Activated naive CD8-positive, alpha-beta T cell treated with anti-CD3 and anti-CD28 coated beads, Interleukin-2, amount 10 ng/mL, durations not matched to agents 7 days and 5 days (primary cell): ENCODE results near the gene ENPP3. TPM values are rescaled to one million over a fixed set of nuclear protein-coding genes. Genes with fewer than 3 reads are reported as not detected.

ENCODE experiments used
- ATAC-seq: fragments of 150-1000 bp; cut with Tn5 transposase; one replicate; pipeline ENCODE4 v1.10.0; 2021; ENCODE audit warnings: low read depth, moderate library complexity
- POLR2A ChIA-PET: fragments of 350-600 bp; sonication (Branson Sonifier 250); formaldehyde crosslinking; loops from one replicate; lab custom pipeline; 2021; ENCODE audit warnings: antibody characterized with exemption; lab: Charles Lee
- DNase-seq: peaks from one replicate; pipeline ENCODE4 v3.0.0; 2021
- H3K27ac Mint-ChIP-seq: one replicate; pipeline ENCODE4 v1.8.0; 2022; ENCODE audit warnings: mild to moderate bottlenecking, mixed read lengths
- H3K27me3 Mint-ChIP-seq: one replicate; pipeline ENCODE4 v1.8.0; 2022; ENCODE audit warnings: mild to moderate bottlenecking, moderate library complexity, mixed read lengths
- H3K36me3 Mint-ChIP-seq: one replicate; pipeline ENCODE4 v1.8.0; 2021; ENCODE audit warnings: mild to moderate bottlenecking, mixed read lengths
- H3K4me1 Mint-ChIP-seq: one replicate; pipeline ENCODE4 v1.8.0; 2021; ENCODE audit warnings: mixed read lengths
- H3K4me3 Mint-ChIP-seq: one replicate; pipeline ENCODE4 v1.8.0; 2022; ENCODE audit warnings: mild to moderate bottlenecking, moderate library complexity, mixed read lengths
- H3K9me3 Mint-ChIP-seq: one replicate; pipeline ENCODE4 v1.8.0; 2021; ENCODE audit warnings: mixed read lengths
- total RNA-seq, 2 experiments: library from RNA; stranded (reverse); gene quantifications; one replicate each; pipeline ENCODE4 v1.2.3, GENCODE V29; 2021

Gene ENPP3
- total RNA-seq, 2 experiments from 2014 or later, result 0.36 to 0.96 TPM

- Mint-ChIP-seq H3K36me3 (peaks cover 2% of the 10 kb centered on the region), H3K9me3 (no peaks in the 10 kb centered on the region), H3K27ac (no peak overlapping the region), H3K27me3 (no peaks in the 10 kb centered on the region), H3K4me3 (no peak overlapping the region), H3K4me1 (peaks cover 16% of the 10 kb centered on the region)
- ATAC-seq (no peak), DNase-seq (no peak)
- POLR2A ChIA-PET, result no interaction called here
Observed at GRCh38 chr6:131629651-131630050, 7.5 kb upstream of the ENPP3 start.

- no peak overlapping the region for H3K27ac Mint-ChIP-seq
- peaks cover 1% of the 10 kb centered on the region for H3K36me3 Mint-ChIP-seq
- no peaks in the 10 kb centered on the region for H3K9me3 Mint-ChIP-seq
- peaks cover 10% of the 10 kb centered on the region for H3K4me1 Mint-ChIP-seq
- no peaks in the 10 kb centered on the region for H3K27me3 Mint-ChIP-seq
- ATAC-seq, result no peak
- DNase-seq, result no peak
- H3K4me3 Mint-ChIP-seq, result no peak overlapping the region
- POLR2A ChIA-PET, result no interaction called here
Observed at GRCh38 chr6:131631625-131632289, 5.3 kb upstream of the ENPP3 start.

GRCh38 chr6:131635384-131636340, 1.4 kb upstream of the ENPP3 start:
- Mint-ChIP-seq H3K27me3 (peaks cover 4% of the 10 kb centered on the region), H3K36me3 (no peaks in the 10 kb centered on the region), H3K4me3 (no peak overlapping the region), H3K27ac (no peak overlapping the region), H3K9me3 (no peaks in the 10 kb centered on the region), H3K4me1 (no peaks in the 10 kb centered on the region)
- ATAC-seq (no peak), DNase-seq (no peak)
- POLR2A ChIA-PET, result no interaction called here

GRCh38 chr6:131638013-131638412, 911 bp downstream of the ENPP3 start:
- no peak overlapping the region for H3K27ac Mint-ChIP-seq

GRCh38 chr6:131640100-131640499, 3.0 kb downstream of the ENPP3 start:
- no peak for DNase-seq
- POLR2A ChIA-PET, result no interaction called here

More at GRCh38 chr6:131638013-131638412, 911 bp downstream of the ENPP3 start:
- no peak overlapping the region for H3K4me3 Mint-ChIP-seq
- ATAC-seq, result no peak
- no peak for DNase-seq
- no peaks in the 10 kb centered on the region for H3K4me1 Mint-ChIP-seq
- POLR2A ChIA-PET, result interaction anchor here (1.6 kb wide), 1 partner anchor 10 kb away, joined by 4 read pairs; no protein-coding TSS in a partner anchor
- H3K36me3 Mint-ChIP-seq, result no peaks in the 10 kb centered on the region
- peaks cover 1% of the 10 kb centered on the region for H3K9me3 Mint-ChIP-seq
- peaks cover 4% of the 10 kb centered on the region for H3K27me3 Mint-ChIP-seq

GRCh38 chr6:131640576-131640975, 3.5 kb downstream of the ENPP3 start:
- Mint-ChIP-seq H3K36me3 (no peaks in the 10 kb centered on the region), H3K27me3 (peaks cover 4% of the 10 kb centered on the region), H3K9me3 (peaks cover 1% of the 10 kb centered on the region), H3K4me1 (no peaks in the 10 kb centered on the region), H3K27ac (no peak overlapping the region), H3K4me3 (no peak overlapping the region)
- no peak for ATAC-seq
- DNase-seq, result no peak
- POLR2A ChIA-PET, result no interaction called here

More at GRCh38 chr6:131640100-131640499, 3.0 kb downstream of the ENPP3 start:
- H3K4me1 Mint-ChIP-seq, result no peaks in the 10 kb centered on the region
- no peak for ATAC-seq
- peaks cover 4% of the 10 kb centered on the region for H3K27me3 Mint-ChIP-seq
- H3K36me3 Mint-ChIP-seq, result no peaks in the 10 kb centered on the region
- H3K9me3 Mint-ChIP-seq, result peaks cover 1% of the 10 kb centered on the region
- H3K27ac Mint-ChIP-seq, result no peak overlapping the region
- no peak overlapping the region for H3K4me3 Mint-ChIP-seq

- Mint-ChIP-seq H3K4me3 (no peak overlapping the region), H3K27ac (no peak overlapping the region), H3K27me3 (peaks cover 4% of the 10 kb centered on the region), H3K9me3 (peaks cover 1% of the 10 kb centered on the region), H3K36me3 (no peaks in the 10 kb centered on the region), H3K4me1 (no peaks in the 10 kb centered on the region)
- POLR2A ChIA-PET, result interaction anchor here (0.7 kb wide), 1 partner anchor 325 kb away, joined by 6 read pairs; no protein-coding TSS in a partner anchor
- DNase-seq (no peak), ATAC-seq (no peak)
Observed at GRCh38 chr6:131641554-131641953, 4.5 kb downstream of the ENPP3 start.

GRCh38 chr6:131642565-131642964, 5.5 kb downstream of the ENPP3 start:
- Mint-ChIP-seq H3K4me3 (no peak overlapping the region), H3K27me3 (peaks cover 4% of the 10 kb centered on the region), H3K36me3 (no peaks in the 10 kb centered on the region), H3K4me1 (no peaks in the 10 kb centered on the region), H3K9me3 (peaks cover 1% of the 10 kb centered on the region), H3K27ac (no peak overlapping the region)
- ATAC-seq (no peak), DNase-seq (no peak)
- POLR2A ChIA-PET, result no interaction called here

- H3K4me3 Mint-ChIP-seq, result no peak overlapping the region
- no peak overlapping the region for H3K27ac Mint-ChIP-seq
- ATAC-seq, result no peak
- H3K4me1 Mint-ChIP-seq, result no peaks in the 10 kb centered on the region
- no peaks in the 10 kb centered on the region for H3K36me3 Mint-ChIP-seq
- peaks cover 1% of the 10 kb centered on the region for H3K9me3 Mint-ChIP-seq
- POLR2A ChIA-PET, result no interaction called here
- no peak for DNase-seq
- H3K27me3 Mint-ChIP-seq, result peaks cover 4% of the 10 kb centered on the region
Observed at GRCh38 chr6:131642987-131643611, 6.0 kb downstream of the ENPP3 start.

- H3K27me3 Mint-ChIP-seq, result peaks cover 5% of the 10 kb centered on the region
- H3K4me1 Mint-ChIP-seq, result no peaks in the 10 kb centered on the region
- ATAC-seq (no peak), DNase-seq (no peak)
- H3K27ac Mint-ChIP-seq, result no peak overlapping the region
- peaks cover 1% of the 10 kb centered on the region for H3K9me3 Mint-ChIP-seq
- H3K4me3 Mint-ChIP-seq, result no peak overlapping the region
- H3K36me3 Mint-ChIP-seq, result no peaks in the 10 kb centered on the region
- POLR2A ChIA-PET, result no interaction called here
Observed at GRCh38 chr6:131643855-131644460, 6.9 kb downstream of the ENPP3 start.

- H3K9me3 Mint-ChIP-seq, result peaks cover 1% of the 10 kb centered on the region
- peaks cover 5% of the 10 kb centered on the region for H3K27me3 Mint-ChIP-seq
- H3K4me3 Mint-ChIP-seq, result no peak overlapping the region
- DNase-seq (no peak), ATAC-seq (no peak)
- H3K36me3 Mint-ChIP-seq, result no peaks in the 10 kb centered on the region
- no peaks in the 10 kb centered on the region for H3K4me1 Mint-ChIP-seq
- POLR2A ChIA-PET, result no interaction called here
- H3K27ac Mint-ChIP-seq, result no peak overlapping the region
Observed at GRCh38 chr6:131644921-131645320, 7.8 kb downstream of the ENPP3 start.

GRCh38 chr6:131645846-131646245, 8.7 kb downstream of the ENPP3 start:
- no peak for DNase-seq
- POLR2A ChIA-PET, result no interaction called here
- no peak for ATAC-seq
- Mint-ChIP-seq H3K36me3 (no peaks in the 10 kb centered on the region), H3K4me1 (no peaks in the 10 kb centered on the region), H3K4me3 (no peak overlapping the region), H3K27ac (no peak overlapping the region), H3K9me3 (peaks cover 1% of the 10 kb centered on the region), H3K27me3 (peaks cover 5% of the 10 kb centered on the region)

- H3K4me1 Mint-ChIP-seq, result no peaks in the 10 kb centered on the region
- H3K27ac Mint-ChIP-seq, result no peak overlapping the region
- POLR2A ChIA-PET, result no interaction called here
- no peak overlapping the region for H3K4me3 Mint-ChIP-seq
- H3K9me3 Mint-ChIP-seq, result peaks cover 1% of the 10 kb centered on the region
- peaks cover 5% of the 10 kb centered on the region for H3K27me3 Mint-ChIP-seq
- H3K36me3 Mint-ChIP-seq, result no peaks in the 10 kb centered on the region
- no peak for ATAC-seq
- no peak for DNase-seq
Observed at GRCh38 chr6:131646249-131646670, 9.2 kb downstream of the ENPP3 start.
